Renal pelvis (tissue), 4 donors: Measurements from ENCODE around the gene NRP2. TPM values are rescaled to one million over a fixed set of nuclear protein-coding genes. Genes with fewer than 3 reads are reported as not detected.

Experiments used
- DNase-seq: peaks from one replicate; pipeline ENCODE4 v3.0.0-alpha.2; 2013
- polyA plus RNA-seq, 3 donors: library from polyadenylated mRNA; unstranded; fragments of 120-200 nt; gene quantifications; one replicate each; pipeline ENCODE4 v1.2.1, GENCODE V29; 2013; ENCODE audit not compliant: insufficient read length in 3 of 3

The NRP2 gene
- polyA plus RNA-seq, 3 donors, result 55.8 to 67.4 (median 66.9) TPM

GRCh38 chr2:205686056-205686782 lies 3.9 kb downstream of the NRP2 start:
- DNase-seq, result no peak

DNA sequence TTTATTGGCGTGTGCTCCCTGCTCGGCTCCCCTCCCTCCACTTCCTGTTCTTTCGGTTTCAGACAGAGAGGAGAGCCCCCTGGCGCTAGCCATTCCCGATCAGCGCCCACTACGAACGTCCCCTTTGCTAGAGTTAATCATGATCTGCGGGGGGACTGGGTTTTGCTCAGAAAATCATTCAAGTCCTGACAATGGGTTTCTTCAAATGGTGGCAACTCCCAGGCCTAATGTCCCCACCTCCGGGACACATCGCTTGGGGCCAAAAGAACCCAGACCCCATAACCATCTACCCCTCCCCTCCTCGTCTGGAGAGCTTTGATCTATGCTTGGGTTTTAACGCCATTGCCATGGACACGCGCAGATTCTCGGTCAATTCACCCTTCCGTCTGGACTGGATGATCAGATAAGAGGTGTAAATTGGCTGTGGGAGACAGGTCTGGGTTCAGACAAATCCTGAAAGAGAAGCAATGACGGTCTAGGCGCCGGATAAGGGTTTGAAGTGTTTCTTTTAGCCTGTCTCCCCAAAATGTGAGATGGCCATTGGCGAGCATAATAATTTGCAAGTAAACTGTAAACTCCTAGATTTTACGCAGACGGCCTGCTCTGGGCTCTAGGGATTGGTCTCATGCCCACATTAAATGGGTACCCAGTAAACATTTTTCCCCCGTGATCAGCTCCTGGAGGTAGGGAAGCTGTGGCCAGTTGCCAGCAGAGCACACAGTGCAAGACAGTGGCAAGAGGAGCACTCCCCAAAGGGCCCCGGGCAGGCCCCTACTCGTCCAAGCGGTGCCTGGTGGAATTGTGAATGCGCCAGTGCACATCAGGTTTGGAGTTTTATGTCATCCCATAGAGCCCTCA lies 4.7 kb downstream of the NRP2 start:
- no peak for DNase-seq

- DNase-seq, result no peak
These were observed 5.3 kb downstream of the NRP2 start for GRCh38 chr2:205687641-205687956.

- DNase-seq, result no peak
These were observed 6.3 kb downstream of the NRP2 start for GRCh38 chr2:205688417-205689200.

DNA sequence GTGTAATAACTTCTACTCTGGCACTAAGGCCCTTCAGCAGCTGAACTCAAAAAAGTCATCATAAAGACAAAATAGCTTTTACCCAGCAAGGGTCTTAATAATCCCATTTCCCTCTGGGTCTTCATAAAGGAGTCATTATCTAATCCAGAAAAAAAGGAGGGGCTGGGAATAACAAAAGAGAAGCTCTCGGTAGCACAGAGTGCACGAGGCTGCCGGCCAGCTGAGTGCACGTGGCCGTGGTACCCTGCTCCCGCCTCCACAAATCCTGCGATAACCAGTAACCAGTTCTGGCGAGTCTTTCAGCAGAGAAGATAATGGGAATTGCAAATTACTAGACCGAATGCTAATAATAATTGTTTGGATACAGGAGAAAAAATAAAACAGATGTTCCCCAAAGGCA lies 7.5 kb downstream of the NRP2 start:
- DNase-seq, result no peak

DNA sequence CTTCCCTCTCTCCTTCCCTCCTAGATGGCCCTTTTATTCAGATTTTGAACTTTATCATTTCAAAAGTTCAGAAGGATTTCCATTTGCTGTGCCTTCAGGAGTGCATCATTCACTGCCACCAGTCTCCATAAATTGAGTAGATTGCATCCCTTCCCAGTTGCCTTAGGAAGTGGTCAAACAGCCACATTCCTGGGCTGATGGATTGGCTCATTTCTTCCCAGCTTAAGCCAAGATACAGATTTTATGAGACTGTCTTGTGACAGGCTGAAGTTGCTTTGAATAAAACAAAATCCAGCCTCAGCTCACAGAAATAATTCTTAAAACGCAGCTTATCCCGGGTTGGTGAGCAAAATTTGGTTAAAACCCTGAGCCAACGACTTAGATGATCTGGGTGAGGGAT lies 9.8 kb downstream of the NRP2 start:
- no peak for DNase-seq

DNA sequence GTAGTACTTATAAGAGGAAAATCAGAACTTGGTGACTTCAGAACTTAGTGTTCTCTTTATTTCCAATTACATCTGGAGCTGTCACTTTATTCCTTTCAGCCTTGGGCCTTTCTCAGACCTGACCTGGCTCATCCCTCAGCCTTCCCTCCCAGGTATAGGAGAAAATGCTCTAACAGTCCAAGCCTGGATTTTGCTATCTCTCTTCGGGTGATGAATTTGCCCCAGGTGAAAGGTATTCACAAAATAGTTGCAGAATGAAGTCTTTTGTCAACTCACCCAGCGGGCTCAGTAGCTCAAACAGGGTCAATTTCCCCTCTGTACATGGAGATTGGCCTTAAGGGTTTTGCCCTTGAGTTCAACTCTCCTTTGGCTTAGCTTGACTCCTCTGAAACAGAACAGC lies 12.0 kb downstream of the NRP2 start:
- no peak for DNase-seq

- no peak for DNase-seq
These were observed 13.2 kb downstream of the NRP2 start for GRCh38 chr2:205695460-205695991.

GRCh38 chr2:205696331-205696926 lies 14.1 kb downstream of the NRP2 start:
- no peak for DNase-seq

DNA sequence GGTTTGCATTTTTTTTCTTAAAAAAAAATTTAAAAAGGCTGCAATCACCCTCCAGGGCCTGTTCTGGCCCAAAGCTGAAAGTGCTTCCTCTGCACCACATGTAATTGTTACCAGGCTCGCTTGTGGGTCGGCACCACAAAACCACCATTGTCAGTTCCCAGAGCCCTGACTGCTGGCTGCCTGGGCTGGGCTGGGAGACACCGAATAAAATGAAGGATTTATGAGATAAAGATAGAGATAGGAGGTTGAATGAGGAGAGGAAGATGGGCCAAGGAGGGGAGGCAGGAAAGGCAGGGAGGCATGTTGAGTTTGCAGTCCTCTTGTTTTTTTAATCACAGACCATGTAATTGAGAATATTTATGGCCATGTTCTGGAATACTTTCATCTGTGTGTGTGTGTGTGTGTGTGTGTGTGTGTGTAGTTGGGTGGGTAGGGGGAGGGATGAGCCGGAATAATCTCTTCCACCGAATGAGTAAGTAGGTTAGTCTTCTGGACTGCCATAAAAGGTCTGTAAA lies 14.7 kb downstream of the NRP2 start:
- no peak for DNase-seq

DNA sequence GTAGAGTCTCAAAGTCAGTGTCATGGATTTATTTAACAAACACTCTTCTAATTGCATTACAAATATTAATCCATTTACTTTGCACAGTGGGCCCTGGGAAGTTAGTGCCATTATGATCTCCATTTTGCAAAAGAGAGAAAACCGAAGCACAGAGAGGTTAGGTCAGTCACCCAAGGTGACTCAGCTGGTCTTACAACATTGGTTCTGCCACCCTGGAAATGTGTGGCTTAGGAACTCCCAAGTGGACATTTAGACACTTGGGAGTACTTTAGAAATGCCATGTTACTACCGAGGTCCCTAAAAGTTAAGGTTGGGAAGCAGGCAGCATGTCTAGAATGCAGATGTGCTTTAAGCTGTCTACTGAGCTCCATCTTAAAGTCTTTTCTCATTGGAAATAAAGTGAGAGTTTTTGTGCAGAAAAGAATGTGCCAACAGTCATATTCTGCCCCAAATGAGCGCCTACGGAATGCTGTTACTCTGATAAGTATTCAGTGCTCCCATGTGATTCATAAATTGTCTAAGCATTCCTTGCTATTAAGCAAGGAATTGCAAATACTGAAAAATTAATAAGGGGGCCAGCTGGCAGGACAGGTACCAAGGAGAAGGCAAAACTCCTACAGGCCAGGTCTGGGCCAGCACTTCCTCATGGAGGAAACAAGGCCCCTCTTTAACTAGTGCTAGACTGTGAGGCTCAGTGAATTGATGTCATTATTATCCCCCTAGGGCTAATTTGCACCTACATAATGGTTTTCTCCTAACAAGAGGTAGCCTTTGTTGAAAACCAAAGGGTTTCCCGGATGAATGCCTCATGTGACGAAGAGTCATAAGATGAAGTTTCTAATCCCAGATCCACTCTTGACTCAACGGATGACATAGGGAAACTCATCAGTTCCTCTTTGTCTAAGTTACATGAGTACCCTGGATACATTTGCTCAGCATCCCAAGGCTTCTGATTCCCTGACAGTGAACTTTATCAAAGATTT lies 16.3 kb downstream of the NRP2 start:
- no peak for DNase-seq

DNA sequence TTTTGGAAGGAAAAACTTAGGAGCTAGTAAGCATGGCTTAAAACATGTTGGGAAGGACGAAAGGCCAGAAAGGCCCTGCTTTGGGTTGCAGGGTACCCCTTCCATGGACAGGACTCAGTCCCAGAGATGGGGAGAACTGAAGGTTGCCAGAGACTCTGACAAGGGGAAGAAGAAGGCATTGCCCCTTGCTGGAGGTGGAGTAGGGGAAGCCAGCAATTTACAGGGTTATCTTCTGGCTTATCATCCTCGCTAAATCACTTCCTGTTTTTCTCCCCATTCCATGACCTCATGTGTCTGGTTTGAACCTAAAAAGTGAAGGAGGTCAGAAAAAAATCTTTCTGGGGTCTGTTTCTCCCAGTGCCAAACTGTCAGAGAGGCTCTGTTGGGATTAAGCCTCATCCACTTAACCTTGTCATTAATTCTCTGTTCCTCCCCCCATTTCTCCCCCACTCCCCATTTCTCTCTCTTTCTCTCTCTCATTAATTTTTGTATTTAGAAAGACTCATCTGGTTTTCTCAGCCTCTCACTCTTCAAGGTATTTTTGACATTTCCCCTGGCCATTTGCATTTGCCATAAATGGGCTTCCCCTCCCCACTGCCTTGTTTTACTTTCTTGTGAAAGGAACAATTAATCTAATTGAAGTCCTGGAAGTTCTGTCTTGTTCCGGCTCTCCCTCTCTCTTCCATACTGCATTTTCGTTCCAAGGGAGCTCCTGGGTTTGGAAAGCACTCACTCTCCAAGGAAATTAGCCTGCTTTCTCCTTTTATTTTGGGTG lies 17.4 kb downstream of the NRP2 start:
- DNase-seq, result no peak

- DNase-seq, result no peak
These were observed 18.2 kb downstream of the NRP2 start for GRCh38 chr2:205700331-205701132.

- DNase-seq, result no peak
These were observed 19.2 kb downstream of the NRP2 start for GRCh38 chr2:205701509-205701908.

DNA sequence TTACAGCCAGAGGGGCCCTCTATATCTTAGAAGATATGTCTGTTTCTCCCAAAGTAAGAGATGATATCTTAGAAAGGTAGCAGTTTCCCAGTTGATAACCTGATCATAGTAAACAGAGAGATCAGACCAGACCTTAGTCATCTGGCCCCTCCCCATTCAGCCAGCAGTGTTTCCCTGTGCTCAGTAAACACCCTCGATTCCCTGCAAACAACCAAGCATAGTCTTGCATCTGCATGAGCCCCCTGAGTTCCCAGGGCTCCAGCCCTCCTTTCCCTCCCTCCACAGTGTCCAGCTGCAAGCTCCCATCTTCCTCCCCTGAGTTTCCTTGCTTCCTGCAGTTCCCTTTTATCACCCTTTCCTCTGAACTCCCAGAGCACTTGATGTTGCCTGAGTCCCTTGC lies 20.3 kb downstream of the NRP2 start:
- no peak for DNase-seq

- no peak for DNase-seq
These were observed 21.3 kb downstream of the NRP2 start for GRCh38 chr2:205703471-205704126.

DNA sequence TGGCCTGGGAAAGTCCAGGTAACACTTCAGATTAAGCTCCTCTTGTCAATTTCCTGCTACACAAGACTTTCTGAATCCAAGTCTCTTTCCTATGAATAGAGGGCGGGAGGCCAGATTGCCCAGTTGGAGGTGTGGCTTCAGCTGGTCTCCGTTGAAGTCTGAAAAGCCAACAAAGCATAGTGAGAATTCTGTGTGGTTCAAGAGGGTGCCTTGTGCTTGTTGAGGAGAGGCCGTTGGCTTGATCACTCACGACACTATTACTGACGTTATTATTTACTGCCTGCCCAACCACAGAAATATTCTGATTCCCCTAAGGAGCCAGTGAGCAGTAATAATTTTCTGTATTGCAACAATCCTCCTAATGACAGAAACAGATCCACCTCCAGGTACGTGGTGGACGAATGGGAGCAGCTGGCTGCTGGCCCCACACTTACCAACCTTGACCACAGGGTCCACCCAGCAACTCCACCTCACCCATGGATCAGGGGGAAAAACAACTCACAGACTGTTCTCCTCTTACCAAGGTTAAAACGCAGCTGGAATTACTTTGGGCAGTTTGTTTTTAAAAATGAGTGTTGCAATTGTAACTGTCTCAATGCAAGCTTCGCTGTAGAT lies 21.9 kb downstream of the NRP2 start:
- no peak for DNase-seq
